A673 (cell line): ENCODE measurements around the gene ERICH2. TPM values are rescaled to one million over a fixed set of nuclear protein-coding genes. Genes with fewer than 3 reads are reported as not detected.
A peak's percentile ranks its signal among the peaks of the same experiment; 100 is the strongest.

ENCODE experiments used
- BruUV-seq: library from RNA; stranded (reverse); fragments of 400-500 nt; replicated peaks from 2 replicates; lab custom pipeline; 2021; lab: Mats Ljungman, UMichigan
- CTCF ChIA-PET: fragments of 300-600 bp; sonication (Branson Sonifier 250); formaldehyde crosslinking; loops from one replicate; lab custom pipeline; 2022; ENCODE audit warnings: antibody characterized with exemption; lab: Charles Lee
- POLR2A ChIA-PET: fragments of 300-600 bp; sonication (Branson Sonifier 250); formaldehyde crosslinking; loops from one replicate; lab custom pipeline; 2022; ENCODE audit warnings: antibody characterized with exemption; ENCODE audit not compliant: low non-redundant PET; lab: Charles Lee
- DNase-seq: peaks from one replicate; pipeline ENCODE4 v3.0.0-alpha.2; 2015; ENCODE audit warnings: low spot score
- H3K27ac ChIP-seq: fragments of 200-600 bp; sonication (generic); 2 replicates; pipeline ENCODE4 v1.5.1; 2016; ENCODE audit warnings: mixed run types, low read depth, mild to moderate bottlenecking, mixed read lengths, antibody characterized with exemption, low read length; ENCODE audit not compliant: poor library complexity, severe bottlenecking
- H3K27me3 ChIP-seq: fragments of 200-600 bp; sonication (generic); replicated peaks from 2 replicates; pipeline ENCODE4 v1.6.1; 2017; ENCODE audit warnings: mixed run types, low read depth, mild to moderate bottlenecking, mixed read lengths, antibody characterized with exemption, low read length; ENCODE audit not compliant: insufficient read depth, poor library complexity
- H3K36me3 ChIP-seq: fragments of 200-600 bp; sonication (generic); 2 replicates; pipeline ENCODE4 v1.6.1; 2016; ENCODE audit warnings: mixed run types, mild to moderate bottlenecking, mixed read lengths, antibody characterized with exemption, low read length; ENCODE audit not compliant: insufficient read depth, poor library complexity, severe bottlenecking
- H3K4me1 ChIP-seq: fragments of 200-600 bp; sonication (generic); 2 replicates; pipeline ENCODE4 v1.6.1; 2017; ENCODE audit warnings: mixed run types, mild to moderate bottlenecking, mixed read lengths, antibody characterized with exemption, low read length; ENCODE audit not compliant: insufficient read depth, poor library complexity, severe bottlenecking
- H3K4me3 ChIP-seq: fragments of 200-600 bp; sonication (generic); 2 replicates; pipeline ENCODE4 v1.5.1; 2016; ENCODE audit warnings: low read depth, mixed run types, mild to moderate bottlenecking, mixed read lengths, low read length; ENCODE audit not compliant: poor library complexity, severe bottlenecking
- H3K9me3 ChIP-seq: fragments of 200-600 bp; sonication (generic); 2 replicates; pipeline ENCODE4 v1.6.1; 2016; ENCODE audit warnings: mixed run types, low read depth, mild to moderate bottlenecking, mixed read lengths, antibody characterized with exemption, low read length; ENCODE audit not compliant: poor library complexity, severe bottlenecking
- EZH2 ChIP-seq: fragments of 200-600 bp; sonication (generic); IDR thresholded peaks from 2 replicates; pipeline ENCODE4 v1.6.1; 2017; ENCODE audit warnings: borderline replicate concordance, low read depth, mild to moderate bottlenecking, mixed read lengths, antibody characterized with exemption, low read length; ENCODE audit not compliant: poor library complexity, severe bottlenecking
- intact Hi-C: fragments of 100-400 bp; cut with micrococcal nuclease; formaldehyde crosslinking; loops from one replicate; pipeline ENCODE4 v1.10.0; 2022; ENCODE audit not compliant: unreplicated experiment
- total RNA-seq: library from RNA; stranded (reverse); gene quantifications from 2 replicates; pipeline ENCODE4 v1.2.3, GENCODE V29; 2021
- TF ChIP-seq, protein P1 (sequence below): fragments of 300-800, 200-600 bp; sonication (generic); conservative IDR thresholded peaks from 2 replicates; pipeline ENCODE4 v1.5.1; 2017; ENCODE audit warnings: low read depth, mild to moderate bottlenecking, antibody characterized with exemption, low read length, moderate library complexity, mixed read lengths

Gene ERICH2
- total RNA-seq, 1 experiment from 2014 or later: not detected

GRCh38 chr2:170818752-170819470 lies 48.7 kb downstream of the ERICH2 start:
- Histone ChIP-seq H3K36me3 (no peaks in the 10 kb centered on the region), H3K4me1 (peaks cover 34% of the 10 kb centered on the region), H3K27ac (no peak overlapping the region), H3K27me3 (peaks cover 93% of the 10 kb centered on the region), H3K9me3 (no peaks in the 10 kb centered on the region), H3K4me3 (peak overlapping the region; percentile 44)
- ChIA-PET CTCF (interaction anchor here (0.9 kb wide), 1 partner anchor 495 kb away, joined by 3 read pairs; no protein-coding TSS in a partner anchor), POLR2A (no interaction called here)
- TF ChIP-seq EZH2: peak; percentile 31
- TF ChIP-seq, protein P1, sequence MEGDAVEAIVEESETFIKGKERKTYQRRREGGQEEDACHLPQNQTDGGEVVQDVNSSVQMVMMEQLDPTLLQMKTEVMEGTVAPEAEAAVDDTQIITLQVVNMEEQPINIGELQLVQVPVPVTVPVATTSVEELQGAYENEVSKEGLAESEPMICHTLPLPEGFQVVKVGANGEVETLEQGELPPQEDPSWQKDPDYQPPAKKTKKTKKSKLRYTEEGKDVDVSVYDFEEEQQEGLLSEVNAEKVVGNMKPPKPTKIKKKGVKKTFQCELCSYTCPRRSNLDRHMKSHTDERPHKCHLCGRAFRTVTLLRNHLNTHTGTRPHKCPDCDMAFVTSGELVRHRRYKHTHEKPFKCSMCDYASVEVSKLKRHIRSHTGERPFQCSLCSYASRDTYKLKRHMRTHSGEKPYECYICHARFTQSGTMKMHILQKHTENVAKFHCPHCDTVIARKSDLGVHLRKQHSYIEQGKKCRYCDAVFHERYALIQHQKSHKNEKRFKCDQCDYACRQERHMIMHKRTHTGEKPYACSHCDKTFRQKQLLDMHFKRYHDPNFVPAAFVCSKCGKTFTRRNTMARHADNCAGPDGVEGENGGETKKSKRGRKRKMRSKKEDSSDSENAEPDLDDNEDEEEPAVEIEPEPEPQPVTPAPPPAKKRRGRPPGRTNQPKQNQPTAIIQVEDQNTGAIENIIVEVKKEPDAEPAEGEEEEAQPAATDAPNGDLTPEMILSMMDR: no peak
- intact Hi-C loops: no loop called here
- BruUV-seq: no TSS peak
- no peak for DNase-seq

- no TSS peak for BruUV-seq
- no peaks in the 10 kb centered on the region for H3K36me3 ChIP-seq
- no peak for DNase-seq
- peaks cover 34% of the 10 kb centered on the region for H3K4me1 ChIP-seq
- H3K9me3 ChIP-seq: no peaks in the 10 kb centered on the region
- no peak overlapping the region for H3K27ac ChIP-seq
- H3K27me3 ChIP-seq: peaks cover 93% of the 10 kb centered on the region
- POLR2A ChIA-PET: interaction anchor here (0.5 kb wide), 1 partner anchor 55 kb away, joined by 6 read pairs; no protein-coding TSS in a partner anchor
- no peak overlapping the region for H3K4me3 ChIP-seq
- CTCF ChIA-PET: no interaction called here
- TF ChIP-seq, protein P1: no peak
- TF ChIP-seq EZH2: no peak
- intact Hi-C loops: no loop called here
These were observed 49.8 kb downstream of the ERICH2 start for GRCh38 chr2:170819680-170820664.

GRCh38 chr2:170820757-170821530 lies 50.8 kb downstream of the ERICH2 start:
- intact Hi-C loops: no loop called here
- Histone ChIP-seq H3K4me3 (no peak overlapping the region), H3K4me1 (peaks cover 32% of the 10 kb centered on the region), H3K9me3 (no peaks in the 10 kb centered on the region), H3K27ac (no peak overlapping the region), H3K36me3 (no peaks in the 10 kb centered on the region), H3K27me3 (peaks cover 94% of the 10 kb centered on the region)
- BruUV-seq: no TSS peak
- no peak for TF ChIP-seq EZH2
- TF ChIP-seq, protein P1: no peak
- ChIA-PET CTCF (interaction anchor here (1.9 kb wide), 1 partner anchor 460 kb away, joined by 5 read pairs; no protein-coding TSS in a partner anchor), POLR2A (no interaction called here)
- DNase-seq: no peak
